ENCODE data around the gene CCND3.
A peak's percentile ranks its signal among the peaks of the same experiment; 100 is the strongest.

The CCND3 gene

DNA sequence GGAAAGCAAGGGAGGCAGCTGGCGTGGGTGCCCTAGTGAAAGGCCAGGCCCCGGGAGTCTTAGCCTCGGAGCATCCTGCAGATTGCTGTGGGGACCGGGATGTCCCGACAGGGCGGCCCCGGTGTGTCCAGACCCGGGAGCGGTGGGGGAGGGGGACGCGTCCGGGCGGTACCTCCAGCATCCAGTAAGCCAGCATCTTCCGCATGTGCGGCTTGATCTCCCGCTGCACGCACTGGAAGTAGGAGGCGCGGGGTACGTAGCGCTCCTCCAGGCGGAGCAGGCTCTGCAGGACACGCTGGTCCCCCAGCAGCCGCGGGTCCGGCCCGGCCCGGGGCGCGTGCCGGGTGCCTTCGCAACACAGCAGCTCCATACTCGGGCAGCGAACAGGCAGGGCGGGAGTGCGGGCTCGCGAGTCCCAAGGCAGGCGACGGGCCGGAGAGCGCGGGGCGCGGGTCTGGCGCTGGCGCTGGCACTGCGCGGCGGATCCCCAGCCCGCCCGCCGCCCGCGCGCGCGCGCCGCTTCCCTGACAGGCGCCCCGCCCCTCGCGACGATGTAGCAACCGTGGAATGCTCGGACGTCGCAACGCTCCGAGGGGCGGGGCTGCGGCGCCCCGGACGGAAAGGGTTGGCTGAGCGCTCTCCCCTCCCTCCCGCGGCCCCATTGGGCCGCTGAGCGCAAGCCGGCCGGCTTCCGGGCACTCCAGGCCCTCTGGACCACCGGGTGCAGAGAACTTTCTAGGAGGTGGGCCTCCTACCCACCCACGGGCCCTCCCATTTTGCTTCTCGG, at the start of gene CCND3:
TSS of gene CCND3 (minus strand) at position 529 of the 787 bp plus-strand sequence. CDS start at position 370, 159 bp downstream.
- DNase-seq (ENCODE audit: low read depth): peak; percentile 95

DNA sequence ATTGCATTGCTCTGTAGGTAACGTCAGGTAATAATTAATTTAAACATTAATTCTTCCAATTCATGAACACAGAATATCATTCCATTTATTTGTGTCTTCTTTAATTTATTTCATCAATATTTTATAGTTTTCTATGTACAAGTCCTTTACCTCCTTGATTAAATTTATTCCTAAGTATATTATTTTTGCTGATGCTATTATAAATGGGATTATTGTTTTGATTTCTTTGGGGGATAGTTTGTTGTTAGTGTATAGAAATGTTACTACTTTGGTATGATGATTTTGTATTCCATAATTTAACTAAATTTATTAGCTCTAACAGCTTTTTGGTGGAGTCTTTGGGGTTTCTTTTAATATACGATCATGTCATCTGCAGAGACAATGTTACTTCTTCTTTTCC, 44.7 kb upstream of the CCND3 start:
- DNase-seq (ENCODE audit: low read depth): no peak

DNA sequence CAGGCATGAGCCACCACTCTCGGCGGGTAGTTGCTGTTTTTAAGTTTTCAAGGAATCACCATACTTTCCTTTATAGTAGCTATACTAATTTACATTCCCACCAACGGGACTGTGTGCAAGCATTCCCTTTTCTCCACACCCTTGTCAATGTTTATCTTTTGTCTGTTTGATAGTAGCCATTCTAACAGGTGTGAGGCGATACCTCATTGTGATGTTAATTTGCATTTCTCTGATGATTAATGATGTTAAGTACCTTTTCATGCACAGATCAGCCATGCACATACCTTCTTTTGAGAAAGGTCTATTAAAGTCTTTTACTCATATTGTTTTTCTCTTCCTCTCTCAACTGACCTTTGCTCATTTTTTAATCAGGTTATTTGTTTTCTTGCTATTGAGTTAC, 43.0 kb upstream of the CCND3 start:
- no peak for DNase-seq (ENCODE audit: low read depth)

DNA sequence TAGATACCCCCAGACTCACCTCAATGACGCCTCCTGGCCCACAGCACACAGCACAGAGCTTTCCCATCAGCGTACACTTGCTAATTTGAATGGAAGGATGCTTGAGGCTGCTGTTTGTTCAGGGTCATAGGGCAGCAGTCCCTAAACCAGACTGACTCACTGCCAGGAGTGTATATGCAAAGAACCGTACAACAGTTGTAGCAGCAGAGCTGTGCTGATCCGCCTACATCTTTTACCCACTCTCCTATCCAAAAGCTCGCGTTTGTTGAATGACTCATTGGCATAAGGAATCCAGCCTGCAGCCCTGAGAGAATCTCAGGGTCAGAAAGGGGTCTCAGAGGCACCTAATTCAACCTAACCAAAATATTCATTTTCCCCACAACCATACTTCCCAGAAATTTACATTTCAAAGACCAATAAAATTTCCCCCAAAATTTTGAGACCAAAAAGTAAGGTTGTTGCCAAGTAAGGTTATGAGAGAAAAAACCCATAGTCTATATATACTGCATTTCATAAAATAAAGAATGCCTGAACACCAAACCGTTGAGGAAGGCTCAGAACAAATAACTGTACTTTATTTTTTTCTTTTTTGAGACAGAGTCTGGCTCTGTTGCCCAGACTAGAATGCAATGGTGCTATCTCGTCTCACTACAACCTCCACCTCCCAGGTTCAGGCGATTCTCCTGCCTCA, 35.3 kb upstream of the CCND3 start:
- peak; percentile 94 for DNase-seq (ENCODE audit: low read depth)

DNA sequence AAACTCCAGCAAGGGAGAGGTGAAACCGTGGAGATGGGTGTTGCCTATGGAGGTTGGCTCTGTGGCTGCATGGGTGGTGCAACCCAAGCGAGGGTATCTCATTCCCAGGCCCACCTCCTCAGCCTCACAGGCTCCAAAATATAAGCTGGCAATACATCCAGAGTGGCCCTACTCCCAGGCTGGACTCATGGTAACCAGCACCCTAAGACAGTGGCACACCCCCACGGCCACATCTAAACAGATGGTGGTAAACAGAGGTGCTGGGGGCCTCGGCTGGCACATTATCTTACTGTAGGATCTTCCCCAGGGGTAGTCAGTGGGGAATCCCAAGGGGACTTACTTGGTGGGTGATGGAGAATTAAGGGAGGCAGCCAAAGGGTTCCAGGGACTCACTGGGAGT, 33.7 kb upstream of the CCND3 start:
- no peak for DNase-seq (ENCODE audit: low read depth)

DNA sequence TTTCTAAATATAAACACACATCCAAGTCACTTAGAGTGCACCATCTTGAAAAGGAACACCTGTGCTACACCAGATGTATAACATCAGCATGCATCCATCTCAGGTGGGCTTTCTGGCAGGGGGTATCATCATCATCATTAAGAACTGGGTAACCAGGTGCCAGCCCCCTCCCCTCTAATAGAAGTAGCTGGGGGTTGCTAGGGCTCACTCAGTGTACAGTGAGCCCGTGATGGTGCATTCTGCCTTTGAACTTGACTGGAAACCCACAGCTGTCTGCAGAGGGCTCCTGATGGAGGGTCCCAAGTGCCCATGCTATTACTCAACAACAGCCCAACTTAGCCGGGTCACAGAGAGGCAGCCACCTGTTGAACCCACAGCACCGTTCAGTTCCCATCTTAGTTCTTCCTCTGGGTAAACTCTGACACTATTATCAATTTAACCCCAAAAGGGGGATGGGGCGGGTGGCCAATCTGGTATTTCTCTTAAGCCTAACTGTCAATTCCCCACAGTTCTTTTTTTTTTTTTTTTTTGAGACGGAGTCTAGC, 32.7 kb upstream of the CCND3 start:
- no peak for DNase-seq (ENCODE audit: low read depth)

DNA sequence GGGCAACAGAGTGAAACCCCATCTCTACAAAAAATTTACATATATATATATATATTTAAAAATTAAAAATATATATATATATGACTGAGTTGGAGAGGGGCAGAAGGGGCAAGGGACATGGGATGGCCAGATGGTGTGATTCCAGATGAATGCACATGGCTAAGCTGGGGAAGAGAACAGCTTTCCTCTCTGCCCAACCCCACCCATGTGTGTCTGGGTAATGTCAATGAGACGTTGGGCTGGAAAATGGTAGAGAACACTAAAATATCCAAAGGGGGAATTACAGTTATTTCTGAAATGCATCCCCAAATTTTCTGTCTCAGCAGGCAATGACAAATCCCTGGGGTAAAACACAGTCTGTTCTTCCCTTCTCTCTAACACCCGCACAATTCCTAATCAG, 31.2 kb upstream of the CCND3 start:
- no peak for DNase-seq (ENCODE audit: low read depth)

DNA sequence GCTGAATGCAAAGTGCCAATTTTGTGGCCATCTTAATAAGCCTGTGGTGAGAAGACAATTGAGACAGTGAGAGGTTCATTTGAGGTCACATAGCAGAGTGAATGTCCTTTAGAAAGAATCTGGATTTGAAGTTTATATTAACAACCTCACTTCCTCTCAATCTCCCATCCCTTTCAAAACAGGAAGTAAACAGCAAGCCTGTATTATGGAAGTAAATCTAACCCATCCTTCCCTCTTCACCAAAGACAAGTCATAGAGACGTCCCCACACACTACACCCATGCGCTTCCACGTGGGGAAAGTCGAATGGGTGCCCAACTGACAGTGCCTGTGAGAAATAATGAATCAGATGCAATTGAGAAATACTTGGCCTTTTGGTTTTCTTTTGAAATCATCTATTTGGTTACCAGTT, 28.8 kb upstream of the CCND3 start:
- peak; percentile 83 for DNase-seq (ENCODE audit: low read depth)

DNA sequence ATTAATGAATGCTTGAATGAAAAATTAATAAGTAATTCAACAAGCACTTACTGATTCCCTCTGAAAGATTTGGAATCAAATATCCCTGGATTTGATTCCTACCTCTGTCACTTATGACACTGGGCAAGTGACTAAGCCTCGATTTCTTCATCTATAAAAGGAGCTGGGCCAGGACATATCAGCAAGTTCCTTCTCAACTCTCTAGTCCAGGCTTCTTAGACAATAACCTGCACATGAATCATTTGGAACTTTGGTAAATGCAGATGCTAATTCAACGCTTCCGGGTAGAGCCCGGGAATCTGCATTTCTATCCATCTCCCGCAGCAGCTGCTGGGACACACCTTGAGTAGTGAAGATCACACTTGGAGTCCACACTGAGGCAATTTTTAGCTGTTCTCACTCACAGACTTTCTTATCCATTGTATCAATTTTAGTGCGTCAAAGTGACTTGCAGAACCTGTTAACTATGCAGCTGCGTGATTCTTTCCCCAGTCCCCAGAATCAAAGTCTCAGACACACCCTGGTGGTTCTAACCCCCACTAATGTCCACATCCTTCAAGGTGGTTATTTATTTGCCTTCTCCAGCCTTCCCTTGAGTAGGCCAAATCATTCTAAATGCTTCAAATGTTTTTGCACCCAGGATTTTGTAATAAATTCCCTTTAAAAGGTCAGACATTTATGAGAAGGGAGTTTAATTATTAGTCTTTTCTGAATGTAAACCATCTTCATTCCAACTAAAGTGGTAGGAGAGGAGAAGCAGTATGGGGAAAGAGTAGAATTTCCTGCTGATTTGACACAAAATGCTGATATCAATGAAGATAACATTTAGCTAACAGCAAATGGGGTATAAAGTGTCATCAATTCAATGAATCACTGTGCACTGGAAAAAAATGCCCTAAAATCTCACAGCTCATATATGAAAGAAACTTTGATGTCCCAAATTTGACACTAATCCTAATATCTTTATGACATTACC, 26.0 kb upstream of the CCND3 start:
- peak; percentile 57 for DNase-seq (ENCODE audit: low read depth)

DNA sequence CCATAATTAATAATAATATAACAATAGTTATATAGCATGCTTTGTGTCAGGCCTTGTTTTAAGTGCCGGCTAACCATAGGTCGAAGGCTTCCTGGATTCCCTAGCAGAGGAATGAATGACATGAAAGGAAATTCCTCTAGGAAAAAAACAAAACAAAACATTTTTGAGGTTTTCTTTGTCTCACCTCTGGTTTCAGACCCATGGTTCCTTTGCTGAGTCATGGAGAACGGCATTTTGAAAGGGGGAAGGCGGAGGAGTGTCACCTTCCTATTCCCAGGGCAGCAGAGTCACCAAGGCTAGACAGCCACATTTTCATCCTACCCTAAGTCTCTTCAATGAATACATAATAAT, 25.3 kb upstream of the CCND3 start:
- peak; percentile 60 for DNase-seq (ENCODE audit: low read depth)

DNA sequence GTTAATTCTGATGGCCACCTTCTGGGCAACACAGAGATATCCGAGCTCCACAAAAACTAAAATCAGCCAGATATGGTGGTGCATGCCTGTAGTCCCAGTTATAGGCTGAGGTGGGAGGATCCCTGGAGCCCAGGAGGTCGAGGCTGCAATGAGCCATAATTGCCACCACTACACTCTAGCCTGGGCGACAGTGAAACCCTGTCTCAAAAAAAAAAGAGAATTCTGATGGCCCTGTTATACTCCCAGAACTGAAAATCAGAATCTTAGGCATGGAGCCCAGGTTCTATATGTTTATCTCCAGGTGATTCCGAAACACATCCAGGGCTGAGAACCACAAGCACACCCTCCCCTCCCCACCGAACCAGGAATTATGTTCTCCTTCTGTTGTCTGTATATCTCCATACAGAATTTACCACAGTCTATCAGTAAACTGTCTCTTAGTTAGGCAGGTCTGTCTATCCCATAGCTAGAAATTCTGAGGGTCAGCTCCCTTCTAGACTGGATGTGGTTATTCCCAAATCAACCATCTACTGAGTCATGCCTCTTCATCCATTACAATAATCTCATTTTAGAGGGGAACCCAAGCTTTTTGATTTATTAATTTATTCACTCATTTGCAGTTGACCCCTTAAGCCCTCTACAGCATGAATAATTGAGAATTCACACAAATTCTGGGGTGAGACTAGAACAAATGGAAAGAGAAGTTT, 24.8 kb upstream of the CCND3 start:
- peak; percentile 14 for DNase-seq (ENCODE audit: low read depth)

DNA sequence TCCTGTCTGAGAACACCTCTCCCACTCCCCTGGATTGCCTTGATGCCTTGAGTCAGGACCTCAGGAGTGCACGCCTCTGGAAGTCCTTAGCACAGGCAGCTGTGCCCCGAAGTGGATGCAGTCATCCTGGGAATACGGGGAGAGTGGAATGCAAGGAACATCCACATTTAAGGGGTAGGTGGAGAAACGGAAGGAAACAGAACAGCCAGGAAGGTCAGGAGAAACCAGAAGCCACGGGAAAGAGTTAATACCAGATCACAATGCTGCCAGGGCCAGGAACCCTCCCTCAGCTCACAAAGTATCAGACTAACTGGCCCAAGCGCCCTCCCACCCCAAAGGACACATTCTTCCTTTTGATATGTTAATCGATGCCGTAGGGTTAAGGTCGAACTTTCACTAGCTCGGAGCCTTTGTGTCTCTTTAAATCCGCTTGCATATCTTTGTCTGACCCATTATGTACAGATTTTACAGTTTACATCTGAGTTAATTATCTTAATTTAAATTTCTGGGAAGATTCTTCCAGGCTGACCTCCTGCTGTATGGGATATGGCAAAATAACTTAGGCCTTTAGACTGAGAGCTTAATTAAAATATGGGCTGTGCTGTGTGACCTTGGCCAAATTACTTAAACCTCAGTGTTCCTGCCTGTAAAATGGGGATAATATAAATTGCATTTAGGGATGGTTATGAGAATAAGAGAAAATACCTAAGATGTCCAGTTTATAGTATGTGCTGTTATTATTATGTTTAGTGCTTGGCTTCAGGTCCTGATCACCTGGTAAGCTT, 24.0 kb upstream of the CCND3 start:
- DNase-seq (ENCODE audit: low read depth): no peak

DNA sequence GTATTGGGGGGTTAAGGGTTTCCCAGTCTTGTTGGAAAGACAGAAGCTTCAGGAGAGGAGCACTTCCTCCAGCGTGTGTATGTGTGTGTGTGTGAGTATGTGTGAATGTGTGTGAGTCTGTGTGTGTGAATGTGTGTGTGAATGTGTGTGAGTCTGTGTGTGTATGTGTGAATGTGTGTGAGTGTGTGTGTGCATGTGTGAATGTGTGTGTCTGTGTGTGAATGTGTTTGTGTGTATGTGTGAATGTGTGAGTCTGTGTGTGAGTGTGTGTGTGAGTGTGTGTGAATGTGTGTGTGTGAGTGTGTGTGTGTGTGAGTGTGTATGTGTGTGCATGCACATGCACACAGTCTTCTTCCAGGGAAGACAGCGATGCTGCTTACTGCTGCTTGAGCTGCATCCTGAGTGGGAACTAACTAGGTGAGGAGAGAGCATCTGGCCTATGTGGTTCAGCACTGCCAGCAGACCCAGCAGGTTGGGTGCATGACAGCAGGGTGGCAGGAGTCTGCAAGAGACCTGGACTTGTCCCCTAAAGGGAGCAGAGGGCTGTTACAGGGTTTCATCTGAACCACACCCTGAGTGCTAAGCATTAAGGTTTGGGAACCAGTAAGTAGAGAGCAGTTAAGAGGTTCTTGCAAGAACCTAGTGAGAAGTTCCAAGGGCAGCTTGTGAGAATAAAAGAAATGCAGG, 22.7 kb upstream of the CCND3 start:
- DNase-seq (ENCODE audit: low read depth): no peak

DNA sequence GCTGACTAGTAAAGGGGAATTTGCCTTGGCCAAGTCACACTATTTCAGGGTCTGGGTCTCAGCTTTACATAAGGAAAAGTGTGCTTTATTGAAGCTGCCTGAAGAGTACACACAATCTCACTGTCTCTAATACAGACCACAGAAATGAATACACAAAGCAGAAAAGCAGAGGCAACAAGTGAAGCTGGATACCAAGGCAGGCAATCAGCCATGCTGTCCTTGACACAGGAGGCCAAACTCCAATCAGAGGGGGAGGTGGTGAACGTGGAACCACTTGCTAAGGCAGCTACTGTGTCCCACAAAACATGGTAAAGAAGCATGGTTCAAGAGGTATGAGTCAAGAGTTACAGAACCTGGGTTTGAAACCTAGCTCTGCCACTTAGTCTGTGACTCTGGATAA, 21.8 kb upstream of the CCND3 start:
- DNase-seq (ENCODE audit: low read depth): no peak

DNA sequence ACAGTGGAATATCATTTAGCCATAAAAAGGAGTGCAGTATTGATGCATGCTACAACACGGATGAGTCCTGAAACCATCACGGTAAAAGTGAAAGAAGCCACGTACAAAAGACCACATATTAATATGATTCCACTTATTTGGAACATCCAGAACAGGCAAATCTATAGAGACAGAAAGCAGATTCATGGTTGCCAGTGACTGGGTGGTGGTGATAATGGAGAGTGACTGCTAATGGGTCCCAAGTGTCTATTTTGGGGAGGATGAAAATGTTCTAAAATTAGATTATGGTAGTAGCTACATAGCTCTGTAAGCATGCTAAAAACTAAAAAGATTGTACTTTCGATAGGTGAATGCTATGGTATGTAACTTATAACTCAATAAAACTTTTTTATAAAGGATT, 18.4 kb upstream of the CCND3 start:
- DNase-seq (ENCODE audit: low read depth): no peak

DNA sequence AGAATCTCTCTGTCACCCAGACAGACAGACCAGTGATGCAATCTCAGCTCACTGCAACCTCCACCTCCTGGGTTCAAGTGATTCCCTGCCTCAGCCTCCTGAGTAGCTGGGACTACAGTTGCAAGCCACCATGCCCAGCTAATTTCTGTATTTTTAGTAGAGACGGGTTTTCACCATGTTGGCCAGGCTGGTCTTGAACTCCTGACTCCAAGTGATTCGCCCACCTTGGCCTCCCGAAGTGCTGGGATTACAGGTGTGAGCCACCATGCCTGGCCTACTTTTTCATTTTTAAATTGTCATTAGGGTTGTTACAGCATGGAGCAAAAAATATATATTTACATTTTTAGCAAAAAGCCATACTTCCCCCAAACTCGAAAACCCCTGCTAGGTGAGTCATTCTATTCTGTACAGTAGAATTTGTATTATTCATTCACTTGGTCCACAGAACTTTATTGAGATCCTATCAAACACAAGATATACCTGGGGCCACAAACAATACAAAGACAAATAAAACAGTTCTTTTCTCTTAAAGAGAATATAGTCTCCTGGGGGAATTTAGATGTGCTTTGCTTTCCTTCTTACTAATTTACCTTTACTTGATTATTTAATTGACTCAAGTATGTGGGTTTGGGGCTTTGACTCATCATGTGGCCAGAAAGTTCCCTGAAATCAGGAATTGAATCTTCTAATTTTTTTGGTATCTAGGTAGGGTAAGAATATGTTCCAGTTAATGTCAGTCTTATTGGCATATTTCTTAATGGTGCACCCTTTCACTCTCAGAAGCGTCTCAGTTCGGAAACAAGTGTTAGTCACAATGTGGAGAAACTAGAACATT, 16.6 kb upstream of the CCND3 start:
- DNase-seq (ENCODE audit: low read depth): no peak

DNA sequence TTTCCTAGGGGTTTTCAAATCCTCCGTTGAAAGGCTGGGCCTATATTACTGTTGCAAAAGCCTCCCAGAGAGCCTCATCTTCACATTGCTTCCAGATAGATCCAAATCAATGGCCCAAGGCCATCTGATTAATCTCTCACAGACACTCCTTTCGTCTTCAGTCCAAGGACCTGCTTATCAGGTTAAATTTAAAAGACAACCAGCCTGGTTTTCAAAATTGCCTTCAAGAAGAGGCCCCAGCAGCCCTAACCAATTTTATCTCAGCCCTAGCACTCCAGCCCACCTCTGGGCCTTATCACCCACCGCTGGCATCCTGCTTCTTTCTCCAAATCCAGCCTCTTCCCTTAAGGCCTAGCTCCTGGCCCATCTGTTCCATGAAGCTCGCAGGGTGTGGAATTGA, 15.5 kb upstream of the CCND3 start:
- DNase-seq (ENCODE audit: low read depth): no peak

DNA sequence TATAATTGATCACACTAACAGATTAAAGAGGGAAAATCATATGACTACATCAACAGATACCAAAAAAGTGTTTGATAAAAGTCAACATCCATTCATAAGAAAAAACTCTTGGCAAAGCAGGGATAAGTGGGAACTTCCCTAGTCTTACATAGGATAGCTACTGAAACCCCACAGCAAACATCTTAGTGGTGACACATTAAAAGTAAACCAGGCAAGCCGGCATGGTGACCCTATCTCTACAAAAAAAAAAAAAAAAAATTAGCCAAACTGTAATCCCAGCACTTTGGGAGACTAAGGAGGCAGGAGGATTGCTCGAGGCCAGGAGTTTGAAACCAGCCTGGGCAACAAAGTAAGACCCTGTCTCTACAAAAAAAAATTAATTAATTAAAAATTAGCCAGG, 13.8 kb upstream of the CCND3 start:
- DNase-seq (ENCODE audit: low read depth): no peak

DNA sequence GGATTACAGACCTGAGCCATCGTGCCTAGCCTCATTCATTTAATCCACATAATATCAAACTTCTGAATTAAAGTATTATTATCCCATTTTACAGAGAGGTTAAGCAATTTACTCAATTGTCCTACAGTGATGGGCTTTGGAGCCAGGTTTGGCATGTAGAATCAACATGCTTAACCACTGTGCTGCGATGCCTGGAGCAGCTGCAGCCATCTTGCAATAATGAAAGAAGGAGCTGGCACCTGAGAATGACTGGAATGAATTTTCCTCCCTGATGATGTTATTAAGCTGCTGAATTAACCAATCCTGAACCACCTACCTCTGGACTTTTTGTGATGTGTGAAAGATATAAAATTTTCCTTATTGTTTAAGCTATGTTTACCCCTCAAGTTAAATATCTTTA, 13.1 kb upstream of the CCND3 start:
- no peak for DNase-seq (ENCODE audit: low read depth)
